Nephron (organoid): ENCODE data around the gene CSNK2A1.

Experiments used
- H3K27ac Mint-ChIP-seq, 3 experiments: 2 replicates each; pipeline ENCODE4 v1.8.0; 2020; ENCODE audit warnings: mixed read lengths in 3 of 3, mild to moderate bottlenecking in 2 of 3, moderate library complexity in 1 of 3
- H3K27me3 Mint-ChIP-seq: 2 replicates; pipeline ENCODE4 v1.8.0; 2021; ENCODE audit warnings: low read depth, mild to moderate bottlenecking, moderate library complexity, mixed read lengths
- H3K36me3 Mint-ChIP-seq: 2 replicates; pipeline ENCODE4 v1.8.0; 2020; ENCODE audit warnings: low read depth, mixed read lengths
- H3K4me1 Mint-ChIP-seq: 2 replicates; pipeline ENCODE4 v1.8.0; 2020; ENCODE audit warnings: mixed read lengths
- H3K4me3 Mint-ChIP-seq, 3 experiments: 2 replicates each; pipeline ENCODE4 v1.8.0; 2020; ENCODE audit warnings: mild to moderate bottlenecking in 3 of 3, mixed read lengths in 3 of 3, moderate library complexity in 2 of 3
- H3K9me3 Mint-ChIP-seq: 2 replicates; pipeline ENCODE4 v1.8.0; 2020; ENCODE audit warnings: mixed read lengths
- TF ChIP-seq, protein P1 (sequence below), 3 experiments: fragments of 200-600 bp; sonication (generic); IDR thresholded peaks; one replicate each; pipeline ENCODE4 v1.5.0; 2021; ENCODE audit warnings: antibody characterized with exemption in 3 of 3; ENCODE audit not compliant: unreplicated experiment in 3 of 3

CSNK2A1 gene

DNA sequence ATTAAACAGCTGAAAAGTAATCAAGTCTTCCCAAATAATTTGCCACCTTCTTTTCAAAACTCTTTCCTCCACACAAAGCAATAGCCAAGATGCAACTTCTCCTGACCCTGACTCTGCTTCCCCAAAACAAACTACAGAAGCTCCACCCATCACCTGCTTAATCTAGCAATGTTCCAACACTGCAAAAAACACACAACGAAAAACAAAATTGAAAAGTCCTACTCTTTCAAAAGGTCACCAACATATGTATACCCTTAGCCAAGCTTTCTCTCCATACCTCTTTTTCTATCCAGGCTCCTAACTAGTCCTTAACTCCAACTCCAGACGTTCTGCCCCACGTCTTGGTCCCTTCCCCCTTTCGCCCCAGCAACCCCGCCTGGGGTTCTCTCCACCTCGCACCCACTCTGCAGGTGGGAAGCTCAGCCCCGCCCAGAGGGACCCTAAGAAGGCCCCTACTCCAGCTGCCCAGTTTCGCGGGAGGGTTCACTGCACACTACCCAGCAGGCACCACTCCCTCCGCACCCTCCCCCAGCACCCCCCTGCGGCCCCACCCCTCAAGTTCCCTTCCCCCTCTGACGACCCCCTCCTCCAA is 717 bp downstream of the CSNK2A1 start:
- H3K27me3 Mint-ChIP-seq: no peaks in the 10 kb centered on the region
- peaks cover 44% of the 10 kb centered on the region for H3K36me3 Mint-ChIP-seq
- H3K4me1 Mint-ChIP-seq: peaks cover 38% of the 10 kb centered on the region
- peak overlapping the region; percentile 71 to 100 (median 100) for H3K27ac Mint-ChIP-seq
- H3K9me3 Mint-ChIP-seq: peaks cover 9% of the 10 kb centered on the region
- H3K4me3 Mint-ChIP-seq: peak overlapping the region; percentile 88 to 90 (median 88)
- TF ChIP-seq, protein P1, sequence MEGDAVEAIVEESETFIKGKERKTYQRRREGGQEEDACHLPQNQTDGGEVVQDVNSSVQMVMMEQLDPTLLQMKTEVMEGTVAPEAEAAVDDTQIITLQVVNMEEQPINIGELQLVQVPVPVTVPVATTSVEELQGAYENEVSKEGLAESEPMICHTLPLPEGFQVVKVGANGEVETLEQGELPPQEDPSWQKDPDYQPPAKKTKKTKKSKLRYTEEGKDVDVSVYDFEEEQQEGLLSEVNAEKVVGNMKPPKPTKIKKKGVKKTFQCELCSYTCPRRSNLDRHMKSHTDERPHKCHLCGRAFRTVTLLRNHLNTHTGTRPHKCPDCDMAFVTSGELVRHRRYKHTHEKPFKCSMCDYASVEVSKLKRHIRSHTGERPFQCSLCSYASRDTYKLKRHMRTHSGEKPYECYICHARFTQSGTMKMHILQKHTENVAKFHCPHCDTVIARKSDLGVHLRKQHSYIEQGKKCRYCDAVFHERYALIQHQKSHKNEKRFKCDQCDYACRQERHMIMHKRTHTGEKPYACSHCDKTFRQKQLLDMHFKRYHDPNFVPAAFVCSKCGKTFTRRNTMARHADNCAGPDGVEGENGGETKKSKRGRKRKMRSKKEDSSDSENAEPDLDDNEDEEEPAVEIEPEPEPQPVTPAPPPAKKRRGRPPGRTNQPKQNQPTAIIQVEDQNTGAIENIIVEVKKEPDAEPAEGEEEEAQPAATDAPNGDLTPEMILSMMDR (IDR thresholded peaks at IDR 0.05; ENCODE audit: unreplicated experiment in 3 of 3): no peak

DNA sequence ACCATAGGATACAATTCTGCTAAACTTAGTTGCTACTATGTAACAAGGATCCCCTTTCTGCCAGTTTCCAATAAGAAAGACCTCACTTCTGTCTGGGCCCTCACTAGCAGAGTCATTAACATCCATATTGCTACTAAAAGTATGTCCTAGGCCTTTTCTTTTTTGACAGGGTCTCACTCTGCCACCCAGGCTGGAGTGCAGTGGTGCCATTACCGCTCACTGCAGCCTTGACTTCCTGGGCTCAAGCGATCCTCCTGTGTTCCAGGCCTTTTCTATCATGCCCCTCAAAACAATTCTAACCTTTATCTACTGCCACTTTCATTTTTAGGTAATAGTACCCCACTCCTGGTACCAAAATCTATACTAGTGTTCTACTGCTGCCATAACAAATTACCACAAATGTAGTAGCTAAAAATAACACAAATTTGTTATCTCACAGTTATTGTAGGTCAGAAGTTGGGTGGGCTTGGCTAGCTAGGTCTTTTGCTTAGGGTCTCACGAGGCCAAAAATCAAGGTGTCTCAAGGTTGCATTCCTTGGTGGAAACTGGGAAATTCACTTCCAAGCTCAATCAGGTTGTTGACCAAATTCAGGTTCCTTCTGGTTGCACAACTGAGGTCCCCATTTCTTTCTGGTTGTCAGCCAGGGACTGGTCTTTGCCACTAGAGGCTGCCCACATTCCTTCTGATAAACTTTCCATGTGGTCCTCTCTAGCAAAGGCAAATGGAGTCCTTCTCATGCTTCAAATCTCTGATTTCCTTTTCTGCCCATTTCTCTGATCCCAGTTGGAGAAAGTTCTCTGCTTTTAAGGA is 3.0 kb downstream of the CSNK2A1 start:
- Mint-ChIP-seq H3K9me3 (peaks cover 9% of the 10 kb centered on the region), H3K36me3 (peaks cover 49% of the 10 kb centered on the region), H3K4me3 (peak overlapping the region; percentile 7 to 40 (median 24)), H3K27me3 (no peaks in the 10 kb centered on the region), H3K4me1 (peaks cover 59% of the 10 kb centered on the region), H3K27ac (no peak overlapping the region)
- TF ChIP-seq, protein P1 (IDR thresholded peaks at IDR 0.05; ENCODE audit: unreplicated experiment in 3 of 3): no peak

DNA sequence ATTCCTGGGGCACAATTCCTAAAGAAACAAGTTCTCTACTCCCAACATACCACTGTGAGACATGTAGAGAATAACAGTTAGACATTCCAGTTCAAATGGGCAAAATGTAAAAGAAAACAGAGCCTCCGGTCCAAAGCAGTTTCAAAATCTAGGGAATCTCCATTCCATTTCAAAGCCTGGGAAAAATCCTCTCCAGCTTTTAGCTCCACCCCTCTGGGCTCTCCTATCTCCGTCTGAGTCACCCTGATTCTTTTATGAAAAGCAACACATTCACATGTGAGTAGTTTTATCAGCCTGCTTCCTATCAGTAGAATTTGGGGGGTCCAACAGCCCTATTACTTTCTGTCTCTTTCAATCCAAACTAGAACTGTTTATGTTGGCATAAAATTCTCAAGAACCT is 3.7 kb downstream of the CSNK2A1 start:
- Mint-ChIP-seq H3K4me3 (peak overlapping the region in 2 of 3 experiments; percentile 8 to 17), H3K27me3 (no peaks in the 10 kb centered on the region), H3K36me3 (peaks cover 50% of the 10 kb centered on the region), H3K9me3 (peaks cover 9% of the 10 kb centered on the region), H3K4me1 (peaks cover 61% of the 10 kb centered on the region), H3K27ac (no peak overlapping the region)
- TF ChIP-seq, protein P1 (IDR thresholded peaks at IDR 0.05; ENCODE audit: unreplicated experiment in 3 of 3): no peak

DNA sequence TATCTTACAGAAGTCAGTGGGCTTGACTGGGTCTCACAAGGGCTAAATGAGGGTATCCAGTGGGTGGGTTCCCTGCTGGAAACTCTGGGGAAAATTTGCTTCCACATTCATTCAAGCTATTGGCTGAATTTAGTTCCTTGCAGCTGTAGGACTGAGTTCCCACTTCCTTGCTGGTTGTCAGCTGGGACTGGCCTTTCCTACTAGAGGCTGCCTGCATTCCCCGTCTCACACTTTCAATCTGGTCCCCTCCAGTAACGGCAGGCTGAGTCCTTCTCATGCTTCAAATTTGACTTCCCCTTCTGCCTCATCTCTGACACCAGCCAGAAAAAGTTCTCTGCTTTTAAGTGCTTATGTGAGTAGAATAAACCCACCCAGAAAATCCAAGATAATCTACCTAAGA is 4.4 kb downstream of the CSNK2A1 start:
- Mint-ChIP-seq H3K27ac (no peak overlapping the region), H3K27me3 (no peaks in the 10 kb centered on the region), H3K4me1 (peaks cover 54% of the 10 kb centered on the region), H3K9me3 (peaks cover 9% of the 10 kb centered on the region), H3K4me3 (peak overlapping the region in 1 of 3 experiments; percentile 28), H3K36me3 (peaks cover 50% of the 10 kb centered on the region)
- TF ChIP-seq, protein P1 (IDR thresholded peaks at IDR 0.05; ENCODE audit: unreplicated experiment in 3 of 3): no peak

DNA sequence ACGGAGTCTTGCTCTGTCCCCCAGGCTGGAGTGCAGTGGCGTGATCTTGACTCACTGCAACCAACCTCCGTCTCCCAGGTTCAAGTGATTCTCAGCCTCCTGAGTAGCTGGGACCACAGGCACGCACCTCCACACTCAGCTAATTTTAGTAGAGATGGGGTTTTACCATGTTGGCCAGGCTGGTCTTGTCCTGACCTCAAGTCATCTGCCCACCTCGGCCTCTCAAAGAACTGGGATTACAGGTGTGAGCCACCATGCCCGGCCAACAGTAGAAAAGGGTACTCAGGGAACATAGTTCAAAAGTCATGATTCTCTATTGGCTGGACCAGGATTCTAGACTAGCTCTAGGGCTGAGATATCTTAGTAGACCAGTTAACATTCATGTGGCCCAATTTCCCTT is 5.6 kb downstream of the CSNK2A1 start:
- H3K4me3 Mint-ChIP-seq: no peak overlapping the region
- TF ChIP-seq, protein P1 (IDR thresholded peaks at IDR 0.05; ENCODE audit: unreplicated experiment in 3 of 3): no peak
- peaks cover 9% of the 10 kb centered on the region for H3K9me3 Mint-ChIP-seq
- no peaks in the 10 kb centered on the region for H3K27me3 Mint-ChIP-seq
- H3K36me3 Mint-ChIP-seq: peaks cover 54% of the 10 kb centered on the region
- no peak overlapping the region for H3K27ac Mint-ChIP-seq
- H3K4me1 Mint-ChIP-seq: peaks cover 48% of the 10 kb centered on the region
